H1 (cell line): ENCODE data around the gene GDNF. TPM values are rescaled to one million over a fixed set of nuclear protein-coding genes. Genes with fewer than 3 reads are reported as not detected.

Experiments
- SIN3A ChIP-seq, 2 experiments: IDR thresholded peaks in 1 of 2; conservative IDR thresholded peaks in 1 of 2; 2 replicates each; pipeline ENCODE4 v1.6.1; 2011 to 2012; ENCODE audit warnings: low read length in 2 of 2, improper control_type of control experiment in 1 of 2, low read depth in 1 of 2, mild to moderate bottlenecking in 1 of 2
- polyA plus RNA-seq, 7 experiments: library from polyadenylated mRNA; depleted of rRNA in 3 of 7; stranded (reverse) in 5 of 7; unstranded in 2 of 7; fragments of >200 nt in 5 of 7; fragments of 200-250 nt in 2 of 7; gene quantifications; 1 replicate in 5 of 7; 2 replicates in 1 of 7; 4 replicates in 1 of 7; pipeline versions ENCODE4 v1.2.1 to v1.2.3, GENCODE V29; 2011 to 2013; ENCODE audit warnings: missing spikeins in 2 of 7, mixed read lengths in 2 of 7
- total RNA-seq: library from RNA; stranded (reverse); fragmentation: NEBNext Ultra II Directional; extraction: Animal tissue kit (Norgen Biotek cat#: 25700); gene quantifications from 2 replicates; pipeline ENCODE4 v1.2.1, GENCODE V29; 2021

GDNF gene
- total and polyA plus RNA-seq, 2 of the 8 experiments (the other 6 are each of a cell fraction or from before 2014, with no cell fraction given) = 0.15 to 2.0 TPM

- no peak for TF ChIP-seq SIN3A (conservative IDR thresholded peaks at IDR 0.05 in 1 of 2, IDR thresholded peaks at IDR 0.05 in 1 of 2; ENCODE audit: low read depth in 1 of 2, low read length in 2 of 2)
Observed at GRCh38 chr5:37837414-37838032, 2.3 kb downstream of the GDNF start (continued).
